ENCODE measurements around the gene OR51M1. TPM values are rescaled to one million over a fixed set of nuclear protein-coding genes. Genes with fewer than 3 reads are reported as not detected.

The OR51M1 gene
- total RNA-seq, 4 donors from 2014 or later: not detected

DNA sequence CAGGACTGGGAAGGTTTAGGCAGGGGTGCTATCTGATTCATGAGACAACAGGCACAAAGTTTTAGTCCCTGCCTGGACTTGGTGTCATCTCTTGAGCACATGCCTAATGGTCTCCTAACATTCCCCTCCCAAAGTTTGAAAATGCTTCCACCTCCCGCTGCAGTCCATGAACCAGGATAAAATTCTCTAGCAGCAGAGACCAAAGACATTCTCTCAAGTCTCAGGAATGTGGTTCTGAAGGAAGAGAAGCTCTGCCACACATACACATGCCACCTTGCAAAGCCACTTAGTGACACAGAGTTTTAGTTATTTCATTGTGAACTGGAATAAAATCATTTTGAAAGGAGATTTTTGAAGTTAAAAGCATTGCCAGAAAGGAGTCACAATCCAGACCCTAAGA lies 16.8 kb upstream of the OR51M1 start:
- ATAC-seq (ENCODE audit: low FRiP score) (no peak), DNase-seq (ENCODE audit: low spot score) (no peak)
- TF ChIP-seq, protein P1, sequence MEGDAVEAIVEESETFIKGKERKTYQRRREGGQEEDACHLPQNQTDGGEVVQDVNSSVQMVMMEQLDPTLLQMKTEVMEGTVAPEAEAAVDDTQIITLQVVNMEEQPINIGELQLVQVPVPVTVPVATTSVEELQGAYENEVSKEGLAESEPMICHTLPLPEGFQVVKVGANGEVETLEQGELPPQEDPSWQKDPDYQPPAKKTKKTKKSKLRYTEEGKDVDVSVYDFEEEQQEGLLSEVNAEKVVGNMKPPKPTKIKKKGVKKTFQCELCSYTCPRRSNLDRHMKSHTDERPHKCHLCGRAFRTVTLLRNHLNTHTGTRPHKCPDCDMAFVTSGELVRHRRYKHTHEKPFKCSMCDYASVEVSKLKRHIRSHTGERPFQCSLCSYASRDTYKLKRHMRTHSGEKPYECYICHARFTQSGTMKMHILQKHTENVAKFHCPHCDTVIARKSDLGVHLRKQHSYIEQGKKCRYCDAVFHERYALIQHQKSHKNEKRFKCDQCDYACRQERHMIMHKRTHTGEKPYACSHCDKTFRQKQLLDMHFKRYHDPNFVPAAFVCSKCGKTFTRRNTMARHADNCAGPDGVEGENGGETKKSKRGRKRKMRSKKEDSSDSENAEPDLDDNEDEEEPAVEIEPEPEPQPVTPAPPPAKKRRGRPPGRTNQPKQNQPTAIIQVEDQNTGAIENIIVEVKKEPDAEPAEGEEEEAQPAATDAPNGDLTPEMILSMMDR (IDR thresholded peaks at IDR 0.05): no peak

DNA sequence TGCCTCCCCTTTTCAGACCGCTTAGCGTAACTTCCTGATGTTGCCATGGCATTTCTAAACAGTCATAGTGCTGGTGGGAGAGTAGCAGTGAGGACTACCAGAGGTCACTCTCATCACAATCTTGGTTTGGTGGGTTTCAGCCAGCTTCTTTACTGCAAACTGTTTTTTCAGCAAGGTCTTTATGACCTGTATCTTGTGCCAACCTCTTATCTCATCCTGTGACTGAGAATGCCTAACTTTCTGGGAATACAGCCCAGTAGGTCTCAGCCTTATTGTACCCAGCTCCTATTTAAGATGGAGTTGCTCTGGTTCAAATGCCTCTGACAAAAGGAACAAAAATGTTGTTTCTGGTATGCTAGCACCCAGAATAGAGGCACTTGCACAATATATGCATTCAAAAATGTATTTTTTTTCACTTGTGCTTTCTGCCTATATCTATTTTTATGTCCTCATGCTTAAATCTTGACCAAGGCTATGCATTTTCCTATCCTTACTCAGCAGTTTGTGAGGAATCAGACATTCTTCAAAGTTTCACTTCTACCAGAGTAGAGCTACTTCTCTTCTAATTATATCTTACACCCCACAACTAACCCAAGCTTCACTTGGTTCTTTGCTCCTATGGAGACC lies 16.1 kb upstream of the OR51M1 start:
- ATAC-seq (ENCODE audit: low FRiP score) (peak; percentile 71), DNase-seq (ENCODE audit: low spot score) (no peak)

GRCh38 chr11:5368502-5369043 lies 15.0 kb upstream of the OR51M1 start:
- no peak for DNase-seq (ENCODE audit: low spot score)
- no peak for ATAC-seq (ENCODE audit: low FRiP score)
- TF ChIP-seq, protein P1 (IDR thresholded peaks at IDR 0.05): no peak

More for the DNA sequence above, 16.1 kb upstream of the OR51M1 start:
- TF ChIP-seq, protein P1 (IDR thresholded peaks at IDR 0.05): no peak

- ATAC-seq (ENCODE audit: low FRiP score) (no peak), DNase-seq (ENCODE audit: low spot score) (no peak)
- TF ChIP-seq, protein P1 (IDR thresholded peaks at IDR 0.05): no peak
Measured at GRCh38 chr11:5369789-5370188, 13.8 kb upstream of the OR51M1 start.

DNA sequence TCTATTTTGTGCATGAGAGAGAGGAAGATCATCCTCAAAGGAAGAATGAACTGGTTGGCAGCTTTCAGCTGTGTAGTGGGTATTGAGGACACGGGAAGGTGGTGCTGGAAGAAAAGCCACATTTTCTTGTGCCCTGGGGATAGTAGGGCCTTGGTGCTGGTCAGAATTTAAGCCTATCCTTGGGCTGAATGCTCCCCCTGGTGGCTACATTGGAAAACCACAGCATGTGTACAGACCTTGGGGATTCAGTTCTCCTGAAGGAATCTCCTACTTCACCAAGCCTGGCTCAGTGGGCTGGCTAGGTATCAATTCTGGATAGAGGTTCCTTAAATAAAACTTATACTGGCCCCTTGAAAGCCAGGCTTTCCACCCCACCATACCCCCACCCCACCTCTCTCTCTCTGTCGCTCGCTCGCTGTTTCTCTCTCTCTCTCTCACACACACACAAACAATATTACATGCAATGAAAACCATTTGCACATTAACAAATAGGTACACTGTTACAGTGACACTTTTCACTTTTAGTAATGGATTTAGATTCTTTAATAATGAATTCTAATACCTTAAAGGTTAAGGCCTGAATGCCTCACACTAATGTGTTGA lies 2.8 kb upstream of the OR51M1 start:
- no peak for DNase-seq (ENCODE audit: low spot score)
- no peak for ATAC-seq (ENCODE audit: low FRiP score)
- TF ChIP-seq, protein P1 (IDR thresholded peaks at IDR 0.05): peak in 1 of 3 donors; percentile 11

- ATAC-seq (ENCODE audit: low FRiP score): no peak
- TF ChIP-seq, protein P1 (IDR thresholded peaks at IDR 0.05): no peak
- DNase-seq (ENCODE audit: low spot score): no peak
Measured at GRCh38 chr11:5384335-5384734, 723 bp downstream of the OR51M1 start.

- TF ChIP-seq, protein P1 (IDR thresholded peaks at IDR 0.05): no peak
- ATAC-seq (ENCODE audit: low FRiP score) (no peak), DNase-seq (ENCODE audit: low spot score) (no peak)
Measured at GRCh38 chr11:5390210-5390609, 6.6 kb downstream of the OR51M1 start.
